K562 (cell line): ENCODE results near the gene SHE. TPM values are rescaled to one million over a fixed set of nuclear protein-coding genes. Genes with fewer than 3 reads are reported as not detected.

ENCODE experiments used
- ATAC-seq: fragments of 200-7000 bp; cut with Tn5 transposase; 3 replicates; pipeline ENCODE4 v1.9.1; 2020; ENCODE audit warnings: moderate library complexity
- BruUV-seq: library from RNA; stranded (reverse); fragments of 400-500 nt; replicated peaks from 2 replicates; lab custom pipeline; 2021; lab: Mats Ljungman, UMichigan
- CTCF ChIA-PET: fragments of 300-600 bp; formaldehyde crosslinking; extraction: SDS; loops from one replicate; lab custom pipeline; 2021; ENCODE audit warnings: low intra/inter-chr PET ratio; lab: Yijun Ruan, JAX
- POLR2A ChIA-PET: fragments of 300-600, 350-650 bp; sonication (Branson Sonifier 250); formaldehyde crosslinking; extraction: SDS; loops from one replicate; lab custom pipeline; 2021; ENCODE audit warnings: antibody characterized with exemption, inconsistent platforms; lab: Yijun Ruan, JAX
- DNase-seq, 4 experiments: peaks; one replicate each; pipeline versions ENCODE4 v3.0.0 to v3.0.0-alpha.2; 2011 to 2018; ENCODE audit warnings: low spot score in 3 of 4, mixed read lengths in 3 of 4; ENCODE audit errors: extremely low read depth in 1 of 4
- FAIRE-seq: peaks from 2 replicates; lab custom pipeline; 2011; peaks lifted over from hg19 to GRCh38; lab: Jason Lieb, UNC
- H2AFZ ChIP-seq: 2 replicates; pipeline ENCODE4 v1.6.0; 2011; ENCODE audit warnings: low read depth, low read length, control low read depth, inconsistent platforms
- H3K27ac ChIP-seq: fragments of 200-600 bp; 3 replicates; pipeline ENCODE4 v1.8.0; 2011; ENCODE audit warnings: low read depth, mild to moderate bottlenecking, control low read depth, inconsistent platforms, low read length, moderate library complexity, mixed read lengths; ENCODE audit errors: extremely low read depth
- H3K27me3 ChIP-seq, 2 experiments: fragments of 300-600 bp in 1 of 2; 2 replicates in 1 of 2; 3 replicates in 1 of 2; pipeline versions ENCODE4 v1.6.0 to v1.8.0; 2011; ENCODE audit warnings: inconsistent platforms in 2 of 2, low read length in 2 of 2, mild to moderate bottlenecking in 1 of 2, mixed read lengths in 1 of 2, moderate library complexity in 1 of 2; ENCODE audit not compliant: control insufficient read depth in 2 of 2, insufficient read depth in 2 of 2
- H3K36me3 ChIP-seq: fragments of 300-600 bp; 3 replicates; pipeline ENCODE4 v1.8.0; 2011; ENCODE audit warnings: mild to moderate bottlenecking, low read length, inconsistent platforms; ENCODE audit not compliant: control insufficient read depth, insufficient read depth
- H3K4me1 ChIP-seq, 2 experiments: fragments of 200-600 bp in 1 of 2; replicated peaks in 1 of 2; 2 replicates in 1 of 2; 3 replicates in 1 of 2; pipeline versions ENCODE4 v1.5.1 to v1.8.0; 2011; ENCODE audit warnings: inconsistent platforms in 2 of 2, low read length in 2 of 2, mild to moderate bottlenecking in 1 of 2, mixed read lengths in 1 of 2, moderate library complexity in 1 of 2; ENCODE audit not compliant: control insufficient read depth in 2 of 2, insufficient read depth in 2 of 2
- H3K4me2 ChIP-seq: 2 replicates; pipeline ENCODE4 v1.6.1; 2011; ENCODE audit warnings: low read length, control low read depth, inconsistent platforms, mixed read lengths; ENCODE audit not compliant: insufficient read depth
- H3K4me3 ChIP-seq: fragments of 200-600 bp; sonication (generic), shearing (Covaris generic); 2 replicates; pipeline ENCODE4 v1.5.1; 2016; ENCODE audit warnings: control low read depth, inconsistent platforms
- H3K79me2 ChIP-seq: fragments of 200-600 bp; 3 replicates; pipeline ENCODE4 v1.8.0; 2011; ENCODE audit warnings: low read length, inconsistent platforms; ENCODE audit not compliant: control insufficient read depth, insufficient read depth
- H3K9ac ChIP-seq, 2 experiments: 2 replicates each; pipeline versions ENCODE4 v1.6.0 to v1.6.1; 2011; ENCODE audit warnings: low read depth in 2 of 2, low read length in 2 of 2, control low read depth in 1 of 2, inconsistent platforms in 1 of 2, mild to moderate bottlenecking in 1 of 2, mixed read lengths in 1 of 2; ENCODE audit not compliant: insufficient read depth in 1 of 2
- H3K9me1 ChIP-seq: one replicate; pipeline ENCODE4 v1.6.0; 2011; ENCODE audit warnings: inconsistent platforms, mild to moderate bottlenecking, low read length, moderate library complexity; ENCODE audit not compliant: control insufficient read depth, insufficient read depth
- H3K9me3 ChIP-seq: replicated peaks from 2 replicates; pipeline ENCODE4 v1.5.1; 2011; ENCODE audit warnings: low read depth, low read length, inconsistent platforms; ENCODE audit not compliant: control insufficient read depth, insufficient read depth
- H4K20me1 ChIP-seq: replicated peaks from 2 replicates; pipeline ENCODE4 v1.6.1; 2011; ENCODE audit warnings: low read length, inconsistent platforms, mixed read lengths; ENCODE audit not compliant: control insufficient read depth, insufficient read depth
- C11orf30 ChIP-seq: fragments of 450-650 bp; IDR thresholded peaks from 2 replicates; pipeline ENCODE4 v1.6.1; 2016; ENCODE audit warnings: low read depth, mild to moderate bottlenecking
- COPS2 ChIP-seq: fragments of 450-650 bp; conservative IDR thresholded peaks from 2 replicates; pipeline ENCODE4 v1.6.1; 2016; ENCODE audit warnings: mild to moderate bottlenecking, moderate library complexity
- EZH2 ChIP-seq: IDR thresholded peaks from 2 replicates; pipeline ENCODE4 v1.6.1; 2012; ENCODE audit warnings: low read depth, mild to moderate bottlenecking, inconsistent platforms, low read length, borderline replicate concordance
- JUN ChIP-seq, 2 experiments: sonication (generic) in 1 of 2; formaldehyde crosslinking in 1 of 2; IDR thresholded peaks; 2 replicates each; pipeline versions ENCODE4 v1.6.1 to v1.8.0; 2012 to 2022; ENCODE audit warnings: borderline replicate concordance in 2 of 2, mild to moderate bottlenecking in 2 of 2, improper control_type of control experiment in 1 of 2, low read depth in 1 of 2, low read length in 1 of 2, missing genetic modification reagents in 1 of 2
- KHSRP ChIP-seq: fragments of 450-650 bp; IDR thresholded peaks from 2 replicates; pipeline ENCODE4 v1.6.1; 2017
- MAFF ChIP-seq: IDR thresholded peaks from 2 replicates; pipeline ENCODE4 v1.6.1; 2012; ENCODE audit warnings: low read length, improper control_type of control experiment
- MAFG ChIP-seq: fragments of 450-650 bp; conservative IDR thresholded peaks from 2 replicates; pipeline ENCODE4 v1.6.1; 2016; ENCODE audit warnings: missing genetic modification characterization, missing compliant biosample characterization
- MED1 ChIP-seq: sonication (generic); formaldehyde crosslinking; IDR thresholded peaks from 2 replicates; pipeline ENCODE4 v1.8.1; 2023; ENCODE audit warnings: missing genetic modification reagents, borderline replicate concordance
- MITF ChIP-seq: IDR thresholded peaks from 2 replicates; pipeline ENCODE4 v1.6.1; 2014; ENCODE audit warnings: antibody characterized with exemption
- SMARCB1 ChIP-seq: IDR thresholded peaks from 2 replicates; pipeline ENCODE4 v1.6.1; 2011; ENCODE audit warnings: improper control_type of control experiment, low read depth; ENCODE audit not compliant: insufficient read length
- ZNF23 ChIP-seq: fragments of 250-450 bp; sonication (Bioruptor Pico); IDR thresholded peaks from 2 replicates; pipeline ENCODE4 v1.4.0; 2020; ENCODE audit warnings: mild to moderate bottlenecking
- ZNF316 ChIP-seq: fragments of 450-650 bp; IDR thresholded peaks from 2 replicates; pipeline ENCODE4 v1.6.1; 2016
- ZNF583 ChIP-seq: fragments of 250-450 bp; sonication (Bioruptor Pico); IDR thresholded peaks from 2 replicates; pipeline ENCODE4 v1.4.0; 2020
- WGBS: fragments of 100-300 bp; shearing (Covaris generic); methylation state at CpG from one replicate; pipeline ENCODE4 v1.1.6; 2016; ENCODE audit warnings: low coverage, mixed read lengths; ENCODE audit not compliant: insufficient coverage; ENCODE audit errors: missing lambda C conversion rate; 5-methylcytosine and 5-hydroxymethylcytosine counted together
- in situ Hi-C: fragments of 300-500 bp; cut with MboI; formaldehyde crosslinking; loops from 4 replicates; pipeline ENCODE4 v1.15.0; 2018; ENCODE audit warnings: inconsistent platforms, mixed read lengths
- intact Hi-C: fragments of 100-400 bp; cut with micrococcal nuclease; formaldehyde crosslinking; loops from 2 replicates; pipeline ENCODE4 v1.14.2; 2022
- polyA plus RNA-seq, 8 experiments: library from polyadenylated mRNA; depleted of rRNA in 4 of 8; stranded (reverse) in 5 of 8; unstranded in 3 of 8; fragments of >200 nt; fragmentation: Nextera tagmentation in 2 of 8; fragmentation: Illumina TruSeq in 1 of 8; extraction: Ambion mirVana in 2 of 8; extraction: Trizol in 1 of 8; gene quantifications; 2 replicates each; pipeline versions ENCODE4 v1.2.1 to v1.2.3, GENCODE V29; 2011 to 2014; ENCODE audit warnings: inconsistent platforms in 1 of 8, missing spikeins in 1 of 8
- total RNA-seq, 7 experiments: library from RNA; depleted of rRNA in 6 of 7; stranded (reverse); fragments of >200 nt in 6 of 7; fragmentation: Illumina TruSeq in 2 of 7; extraction: Trizol in 2 of 7; gene quantifications; 2 replicates each; pipeline versions ENCODE4 v1.2.1 to v1.2.3, GENCODE V29; 2011 to 2021; ENCODE audit warnings: low replicate concordance in 1 of 7

Gene SHE
- total and polyA plus RNA-seq, 9 of the 15 experiments (the other 6 are each of a cell fraction or from before 2014, with no cell fraction given): 0.01 to 0.05 TPM; not detected in 7

GRCh38 chr1:154503898-154504297 lies 1.7 kb upstream of the SHE start:
- Histone ChIP-seq H3K4me1 (peaks cover 0 to 7% of the 10 kb centered on the region in 2 experiments; a peak in 1 of 5 replicates), H3K9me1 (no peaks in the 10 kb centered on the region), H3K4me3 (no peak overlapping the region), H4K20me1 (no peaks in the 10 kb centered on the region), H3K27ac (no peak overlapping the region), H3K36me3 (no peaks in the 10 kb centered on the region), H3K27me3 (peaks cover 24 to 40% of the 10 kb centered on the region in 2 experiments), H3K9me3 (peaks cover 1% of the 10 kb centered on the region; the same call in 1 of the 2 replicates), H3K4me2 (no peak overlapping the region), H3K9ac (no peak overlapping the region), H2AFZ (no peak overlapping the region), H3K79me2 (no peaks in the 10 kb centered on the region)
- TF ChIP-seq KHSRP: no peak
- no peak for TF ChIP-seq EZH2
- TF ChIP-seq MED1 (CRISPR knock-in tag): no peak
- TF ChIP-seq ZNF583 (CRISPR knock-in tag): no peak
- TF ChIP-seq C11orf30: peak; percentile 59
- TF ChIP-seq SMARCB1: no peak
- no peak for TF ChIP-seq ZNF23
- peak; percentile 68 for TF ChIP-seq ZNF316
- no peak for TF ChIP-seq MITF
- 0 out of 2 replicates have a peak, but pooled peaks have one; percentile 25 for TF ChIP-seq MAFG (tag)
- TF ChIP-seq MAFF: peak; percentile 30; the same call in 1 of the 2 replicates
- no peak for TF ChIP-seq COPS2
- TF ChIP-seq JUN (IDR thresholded peaks at IDR 0.05; ENCODE audit: borderline replicate concordance, low read depth, low read length): no peak
- no peak for TF ChIP-seq JUN (CRISPR knock-in tag; IDR thresholded peaks at IDR 0.05; ENCODE audit: borderline replicate concordance)
- intact Hi-C loops: no loop called here
- FAIRE-seq (no peak), ATAC-seq (no peak), DNase-seq (no peak)
- in situ Hi-C loops: no loop called here
- POLR2A ChIA-PET: no interaction called here
- 2% methylated on average over 5 of the region's 5 CpGs for WGBS
- no TSS peak for BruUV-seq
- CTCF ChIA-PET: no interaction called here
